K562 (cell line): ENCODE measurements around the gene CNGB1. TPM values are rescaled to one million over a fixed set of nuclear protein-coding genes. Genes with fewer than 3 reads are reported as not detected.

ENCODE experiments used
- ATAC-seq: fragments of 200-7000 bp; cut with Tn5 transposase; 3 replicates; pipeline ENCODE4 v1.9.1; 2020; ENCODE audit warnings: moderate library complexity
- BruUV-seq: library from RNA; stranded (reverse); fragments of 400-500 nt; replicated peaks from 2 replicates; lab custom pipeline; 2021; lab: Mats Ljungman, UMichigan
- CTCF ChIA-PET: fragments of 300-600 bp; formaldehyde crosslinking; extraction: SDS; loops from one replicate; lab custom pipeline; 2021; ENCODE audit warnings: low intra/inter-chr PET ratio; lab: Yijun Ruan, JAX
- POLR2A ChIA-PET: fragments of 300-600, 350-650 bp; sonication (Branson Sonifier 250); formaldehyde crosslinking; extraction: SDS; loops from one replicate; lab custom pipeline; 2021; ENCODE audit warnings: antibody characterized with exemption, inconsistent platforms; lab: Yijun Ruan, JAX
- DNase-seq, 4 experiments: peaks; one replicate each; pipeline versions ENCODE4 v3.0.0 to v3.0.0-alpha.2; 2011 to 2018; ENCODE audit warnings: low spot score in 3 of 4, mixed read lengths in 3 of 4; ENCODE audit errors: extremely low read depth in 1 of 4
- FAIRE-seq: peaks from 2 replicates; lab custom pipeline; 2011; peaks lifted over from hg19 to GRCh38; lab: Jason Lieb, UNC
- H2AFZ ChIP-seq: 2 replicates; pipeline ENCODE4 v1.6.0; 2011; ENCODE audit warnings: low read depth, low read length, control low read depth, inconsistent platforms
- H3K27ac ChIP-seq: fragments of 200-600 bp; 3 replicates; pipeline ENCODE4 v1.8.0; 2011; ENCODE audit warnings: low read depth, mild to moderate bottlenecking, control low read depth, inconsistent platforms, low read length, moderate library complexity, mixed read lengths; ENCODE audit errors: extremely low read depth
- H3K27me3 ChIP-seq, 2 experiments: fragments of 300-600 bp in 1 of 2; 2 replicates in 1 of 2; 3 replicates in 1 of 2; pipeline versions ENCODE4 v1.6.0 to v1.8.0; 2011; ENCODE audit warnings: inconsistent platforms in 2 of 2, low read length in 2 of 2, mild to moderate bottlenecking in 1 of 2, mixed read lengths in 1 of 2, moderate library complexity in 1 of 2; ENCODE audit not compliant: control insufficient read depth in 2 of 2, insufficient read depth in 2 of 2
- H3K36me3 ChIP-seq: fragments of 300-600 bp; 3 replicates; pipeline ENCODE4 v1.8.0; 2011; ENCODE audit warnings: mild to moderate bottlenecking, low read length, inconsistent platforms; ENCODE audit not compliant: control insufficient read depth, insufficient read depth
- H3K4me1 ChIP-seq, 2 experiments: fragments of 200-600 bp in 1 of 2; replicated peaks in 1 of 2; 2 replicates in 1 of 2; 3 replicates in 1 of 2; pipeline versions ENCODE4 v1.5.1 to v1.8.0; 2011; ENCODE audit warnings: inconsistent platforms in 2 of 2, low read length in 2 of 2, mild to moderate bottlenecking in 1 of 2, mixed read lengths in 1 of 2, moderate library complexity in 1 of 2; ENCODE audit not compliant: control insufficient read depth in 2 of 2, insufficient read depth in 2 of 2
- H3K4me2 ChIP-seq: 2 replicates; pipeline ENCODE4 v1.6.1; 2011; ENCODE audit warnings: low read length, control low read depth, inconsistent platforms, mixed read lengths; ENCODE audit not compliant: insufficient read depth
- H3K4me3 ChIP-seq: fragments of 200-600 bp; sonication (generic), shearing (Covaris generic); 2 replicates; pipeline ENCODE4 v1.5.1; 2016; ENCODE audit warnings: control low read depth, inconsistent platforms
- H3K79me2 ChIP-seq: fragments of 200-600 bp; 3 replicates; pipeline ENCODE4 v1.8.0; 2011; ENCODE audit warnings: low read length, inconsistent platforms; ENCODE audit not compliant: control insufficient read depth, insufficient read depth
- H3K9ac ChIP-seq, 2 experiments: 2 replicates each; pipeline versions ENCODE4 v1.6.0 to v1.6.1; 2011; ENCODE audit warnings: low read depth in 2 of 2, low read length in 2 of 2, control low read depth in 1 of 2, inconsistent platforms in 1 of 2, mild to moderate bottlenecking in 1 of 2, mixed read lengths in 1 of 2; ENCODE audit not compliant: insufficient read depth in 1 of 2
- H3K9me1 ChIP-seq: one replicate; pipeline ENCODE4 v1.6.0; 2011; ENCODE audit warnings: inconsistent platforms, mild to moderate bottlenecking, low read length, moderate library complexity; ENCODE audit not compliant: control insufficient read depth, insufficient read depth
- H3K9me3 ChIP-seq: replicated peaks from 2 replicates; pipeline ENCODE4 v1.5.1; 2011; ENCODE audit warnings: low read depth, low read length, inconsistent platforms; ENCODE audit not compliant: control insufficient read depth, insufficient read depth
- H4K20me1 ChIP-seq: replicated peaks from 2 replicates; pipeline ENCODE4 v1.6.1; 2011; ENCODE audit warnings: low read length, inconsistent platforms, mixed read lengths; ENCODE audit not compliant: control insufficient read depth, insufficient read depth
- DPF2 ChIP-seq: fragments of 450-650 bp; IDR thresholded peaks from 2 replicates; pipeline ENCODE4 v1.6.1; 2016
- EGR1 ChIP-seq: fragments of 450-650 bp; conservative IDR thresholded peaks from 2 replicates; pipeline ENCODE4 v1.6.1; 2017; ENCODE audit warnings: mild to moderate bottlenecking
- EHMT2 ChIP-seq: fragments of 450-650 bp; IDR thresholded peaks from 2 replicates; pipeline ENCODE4 v1.6.1; 2018; ENCODE audit warnings: antibody characterized with exemption
- GTF2E2 ChIP-seq: fragments of 200-800 bp; sonication (Bioruptor generic); IDR thresholded peaks from 2 replicates; pipeline ENCODE4 v1.6.1; 2016; ENCODE audit warnings: missing genetic modification characterization, missing compliant biosample characterization
- SRF ChIP-seq, 2 experiments: fragments of 250-450, 450-650 bp in 1 of 2; sonication (Bioruptor Pico) in 1 of 2; sonication (generic) in 1 of 2; formaldehyde crosslinking; IDR thresholded peaks; 2 replicates each; pipeline versions ENCODE4 v1.5.0 to v1.5.1; 2020 to 2022; ENCODE audit warnings: mild to moderate bottlenecking in 1 of 2, missing genetic modification reagents in 1 of 2
- ZFP30 ChIP-seq: fragments of 250-450 bp; sonication (Bioruptor Pico); IDR thresholded peaks from 2 replicates; pipeline ENCODE4 v1.8.0; 2022; ENCODE audit warnings: moderate library complexity, mild to moderate bottlenecking, inconsistent platforms, borderline replicate concordance
- WGBS: fragments of 100-300 bp; shearing (Covaris generic); methylation state at CpG from one replicate; pipeline ENCODE4 v1.1.6; 2016; ENCODE audit warnings: low coverage, mixed read lengths; ENCODE audit not compliant: insufficient coverage; ENCODE audit errors: missing lambda C conversion rate; 5-methylcytosine and 5-hydroxymethylcytosine counted together
- in situ Hi-C: fragments of 300-500 bp; cut with MboI; formaldehyde crosslinking; loops from 4 replicates; pipeline ENCODE4 v1.15.0; 2018; ENCODE audit warnings: inconsistent platforms, mixed read lengths
- intact Hi-C: fragments of 100-400 bp; cut with micrococcal nuclease; formaldehyde crosslinking; loops from 2 replicates; pipeline ENCODE4 v1.14.2; 2022
- polyA plus RNA-seq, 8 experiments: library from polyadenylated mRNA; depleted of rRNA in 4 of 8; stranded (reverse) in 5 of 8; unstranded in 3 of 8; fragments of >200 nt; fragmentation: Nextera tagmentation in 2 of 8; fragmentation: Illumina TruSeq in 1 of 8; extraction: Ambion mirVana in 2 of 8; extraction: Trizol in 1 of 8; gene quantifications; 2 replicates each; pipeline versions ENCODE4 v1.2.1 to v1.2.3, GENCODE V29; 2011 to 2014; ENCODE audit warnings: inconsistent platforms in 1 of 8, missing spikeins in 1 of 8
- total RNA-seq, 7 experiments: library from RNA; depleted of rRNA in 6 of 7; stranded (reverse); fragments of >200 nt in 6 of 7; fragmentation: Illumina TruSeq in 2 of 7; extraction: Trizol in 2 of 7; gene quantifications; 2 replicates each; pipeline versions ENCODE4 v1.2.1 to v1.2.3, GENCODE V29; 2011 to 2021; ENCODE audit warnings: low replicate concordance in 1 of 7
- TF ChIP-seq, protein P1 (sequence below): sonication (generic); formaldehyde crosslinking; IDR thresholded peaks from 2 replicates; pipeline ENCODE4 v1.8.0; 2023; ENCODE audit warnings: mild to moderate bottlenecking, missing genetic modification reagents

Gene CNGB1
- total and polyA plus RNA-seq, 9 of the 15 experiments (the other 6 are each of a cell fraction or from before 2014, with no cell fraction given): not detected

DNA sequence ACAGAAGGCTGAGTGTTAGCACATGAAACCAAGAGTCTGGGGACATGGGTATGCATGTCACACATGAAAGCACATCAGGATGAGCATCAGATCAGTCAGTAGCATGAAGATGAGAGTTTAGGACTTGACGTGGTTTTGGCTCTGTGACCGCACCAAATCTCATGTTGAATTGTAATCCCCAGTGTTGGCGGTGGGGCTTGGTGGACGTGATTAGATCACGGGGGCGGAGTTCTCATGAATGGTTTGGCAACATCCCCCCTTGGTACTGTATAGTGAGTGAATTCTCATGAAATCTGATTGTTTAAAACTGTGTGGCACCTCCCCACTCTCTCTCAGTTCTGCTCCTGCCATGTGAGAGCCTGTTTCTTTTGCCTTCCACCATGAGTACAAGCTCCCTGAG lies 46.4 kb downstream of the CNGB1 start:
- BruUV-seq: no TSS peak
- ATAC-seq: no peak
- FAIRE-seq: peak; percentile 15
- H3K79me2 ChIP-seq: no peaks in the 10 kb centered on the region
- no peak overlapping the region for H3K9ac ChIP-seq
- H3K9me3 ChIP-seq: no peaks in the 10 kb centered on the region
- in situ Hi-C loops: no loop called here
- intact Hi-C loops: no loop called here
- H3K27me3 ChIP-seq: peaks cover 17 to 41% of the 10 kb centered on the region in 2 experiments
- TF ChIP-seq EGR1 (0 out of 2 replicates have a peak, but pooled peaks have one; percentile 6), GTF2E2 (no peak), ZFP30 (CRISPR knock-in tag) (no peak), EHMT2 (no peak), SRF (CRISPR knock-in tag; IDR thresholded peaks at IDR 0.05) (no peak), DPF2 (no peak)
- TF ChIP-seq, protein P1, sequence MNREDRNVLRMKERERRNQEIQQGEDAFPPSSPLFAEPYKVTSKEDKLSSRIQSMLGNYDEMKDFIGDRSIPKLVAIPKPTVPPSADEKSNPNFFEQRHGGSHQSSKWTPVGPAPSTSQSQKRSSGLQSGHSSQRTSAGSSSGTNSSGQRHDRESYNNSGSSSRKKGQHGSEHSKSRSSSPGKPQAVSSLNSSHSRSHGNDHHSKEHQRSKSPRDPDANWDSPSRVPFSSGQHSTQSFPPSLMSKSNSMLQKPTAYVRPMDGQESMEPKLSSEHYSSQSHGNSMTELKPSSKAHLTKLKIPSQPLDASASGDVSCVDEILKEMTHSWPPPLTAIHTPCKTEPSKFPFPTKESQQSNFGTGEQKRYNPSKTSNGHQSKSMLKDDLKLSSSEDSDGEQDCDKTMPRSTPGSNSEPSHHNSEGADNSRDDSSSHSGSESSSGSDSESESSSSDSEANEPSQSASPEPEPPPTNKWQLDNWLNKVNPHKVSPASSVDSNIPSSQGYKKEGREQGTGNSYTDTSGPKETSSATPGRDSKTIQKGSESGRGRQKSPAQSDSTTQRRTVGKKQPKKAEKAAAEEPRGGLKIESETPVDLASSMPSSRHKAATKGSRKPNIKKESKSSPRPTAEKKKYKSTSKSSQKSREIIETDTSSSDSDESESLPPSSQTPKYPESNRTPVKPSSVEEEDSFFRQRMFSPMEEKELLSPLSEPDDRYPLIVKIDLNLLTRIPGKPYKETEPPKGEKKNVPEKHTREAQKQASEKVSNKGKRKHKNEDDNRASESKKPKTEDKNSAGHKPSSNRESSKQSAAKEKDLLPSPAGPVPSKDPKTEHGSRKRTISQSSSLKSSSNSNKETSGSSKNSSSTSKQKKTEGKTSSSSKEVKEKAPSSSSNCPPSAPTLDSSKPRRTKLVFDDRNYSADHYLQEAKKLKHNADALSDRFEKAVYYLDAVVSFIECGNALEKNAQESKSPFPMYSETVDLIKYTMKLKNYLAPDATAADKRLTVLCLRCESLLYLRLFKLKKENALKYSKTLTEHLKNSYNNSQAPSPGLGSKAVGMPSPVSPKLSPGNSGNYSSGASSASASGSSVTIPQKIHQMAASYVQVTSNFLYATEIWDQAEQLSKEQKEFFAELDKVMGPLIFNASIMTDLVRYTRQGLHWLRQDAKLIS (CRISPR knock-in tag): no peak
- H3K4me1 ChIP-seq: 0 out of 5 replicates have a peak, but pooled peaks cover 0 to 3% of the 10 kb centered on the region in 2 experiments
- H3K36me3 ChIP-seq: no peaks in the 10 kb centered on the region
- H3K4me3 ChIP-seq: no peak overlapping the region
- H4K20me1 ChIP-seq: no peaks in the 10 kb centered on the region
- WGBS: 1% methylated on average over 6 of the region's 6 CpGs
- H3K9me1 ChIP-seq: no peaks in the 10 kb centered on the region
- no peak overlapping the region for H3K27ac ChIP-seq
- CTCF ChIA-PET: no interaction called here
- POLR2A ChIA-PET: interaction anchor here (1.1 kb wide), 1 partner anchor 95 kb away, joined by 3 read pairs; no protein-coding TSS in a partner anchor
- DNase-seq: no peak
- no peak overlapping the region for H3K4me2 ChIP-seq
- no peak overlapping the region for H2AFZ ChIP-seq
